Measurements from ENCODE around the gene MPG. TPM values are rescaled to one million over a fixed set of nuclear protein-coding genes. Genes with fewer than 3 reads are reported as not detected.
A peak's percentile ranks its signal among the peaks of the same experiment; 100 is the strongest.

Gene MPG
- total and polyA plus RNA-seq, 10 donors = 34.8 to 122 (median 69.9) TPM

- H3K27ac ChIP-seq = no peak overlapping the region
- H3K4me3 ChIP-seq = no peak overlapping the region
- WGBS, 5 donors = 91 to 98% (median 94%) methylated on average over 5 of the region's 5 CpGs
- H3K36me3 ChIP-seq = peaks cover 0 to 79% (median 21%) of the 10 kb centered on the region in 6 donors
- H3K9me3 ChIP-seq = no peaks in the 10 kb centered on the region
- H3K4me1 ChIP-seq = peaks cover 3 to 20% (median 13%) of the 10 kb centered on the region in 6 donors
- no peaks in the 10 kb centered on the region for H3K27me3 ChIP-seq (replicated peaks in 1 of 7)
- DNase-seq = no peak
- intact Hi-C loops (cut with DNase I; ENCODE audit: low total_unique reads) = no loop called here
- TF ChIP-seq CTCF (IDR thresholded peaks at IDR 0.05 in 8 of 11, conservative IDR thresholded peaks at IDR 0.05 in 3 of 11) (no peak), POLR2A (IDR thresholded peaks at IDR 0.05) (no peak), POLR2AphosphoS5 (IDR thresholded peaks at IDR 0.05) (no peak)
Measured at GRCh38 chr16:94918-95265, 16.9 kb downstream of the MPG start.

GRCh38 chr16:96935-97381, 18.9 kb downstream of the MPG start:
- peaks cover 3 to 28% (median 18%) of the 10 kb centered on the region in 6 donors for H3K4me1 ChIP-seq
- no peaks in the 10 kb centered on the region for H3K9me3 ChIP-seq
- peaks cover 0 to 65% (median 15%) of the 10 kb centered on the region in 6 donors for H3K36me3 ChIP-seq
- intact Hi-C loops (cut with DNase I; ENCODE audit: low total_unique reads) = loop anchor here (2.0 kb wide), 1 partner anchor 32 kb away; no protein-coding TSS in a partner anchor
- TF ChIP-seq POLR2AphosphoS5 (IDR thresholded peaks at IDR 0.05) (peak; percentile 81 to 91 (median 82)), POLR2A (IDR thresholded peaks at IDR 0.05) (no peak), CTCF (IDR thresholded peaks at IDR 0.05 in 8 of 11, conservative IDR thresholded peaks at IDR 0.05 in 3 of 11) (peak; percentile 96 to 100 (median 99))
- 6 to 14% (median 10%) methylated on average over 5 to 11 of the region's 11 CpGs for WGBS, 5 donors
- H3K27me3 ChIP-seq (replicated peaks in 1 of 7) = no peaks in the 10 kb centered on the region
- H3K27ac ChIP-seq = no peak overlapping the region
- no peak overlapping the region for H3K4me3 ChIP-seq
- DNase-seq = peak; percentile 97

GRCh38 chr16:97822-98221, 19.8 kb downstream of the MPG start:
- H3K9me3 ChIP-seq = no peaks in the 10 kb centered on the region
- intact Hi-C loops (cut with DNase I; ENCODE audit: low total_unique reads) = loop anchor here (2.0 kb wide), 1 partner anchor 33 kb away; no protein-coding TSS in a partner anchor
- H3K36me3 ChIP-seq = peaks cover 0 to 65% (median 16%) of the 10 kb centered on the region in 6 donors
- H3K27ac ChIP-seq = no peak overlapping the region
- H3K27me3 ChIP-seq (replicated peaks in 1 of 7) = no peaks in the 10 kb centered on the region
- no peak for TF ChIP-seq CTCF (IDR thresholded peaks at IDR 0.05 in 8 of 11, conservative IDR thresholded peaks at IDR 0.05 in 3 of 11)
- TF ChIP-seq POLR2AphosphoS5 (IDR thresholded peaks at IDR 0.05) = peak in 1 of 3 donors; percentile 26
- no peak for TF ChIP-seq POLR2A (IDR thresholded peaks at IDR 0.05)
- no peak overlapping the region for H3K4me3 ChIP-seq
- DNase-seq = peak; percentile 61
- WGBS, 5 donors = 91 to 97% (median 93%) methylated on average over 8 of the region's 8 CpGs
- peaks cover 3 to 35% (median 18%) of the 10 kb centered on the region in 6 donors for H3K4me1 ChIP-seq

- intact Hi-C loops (cut with DNase I; ENCODE audit: low total_unique reads) = no loop called here
- no peak for TF ChIP-seq POLR2A (IDR thresholded peaks at IDR 0.05)
- no peak for TF ChIP-seq CTCF (IDR thresholded peaks at IDR 0.05 in 8 of 11, conservative IDR thresholded peaks at IDR 0.05 in 3 of 11)
- no peak for TF ChIP-seq POLR2AphosphoS5 (IDR thresholded peaks at IDR 0.05)
- WGBS, 5 donors = 79 to 90% (median 89%) methylated on average over 5 of the region's 5 CpGs
- peaks cover 0 to 70% (median 27%) of the 10 kb centered on the region in 6 donors for H3K36me3 ChIP-seq
- H3K4me3 ChIP-seq = no peak overlapping the region
- DNase-seq = peak; percentile 62
- H3K27ac ChIP-seq = peak overlapping the region in 5 of 8 donors; percentile 54 to 75 (median 67)
- H3K27me3 ChIP-seq (replicated peaks in 1 of 7) = no peaks in the 10 kb centered on the region
- H3K9me3 ChIP-seq = no peaks in the 10 kb centered on the region
- peaks cover 3 to 37% (median 18%) of the 10 kb centered on the region in 6 donors for H3K4me1 ChIP-seq
Measured at GRCh38 chr16:100989-101388, 23.0 kb downstream of the MPG start.
